HCT116 (cell line): ENCODE data around the gene OR7A5. TPM values are rescaled to one million over a fixed set of nuclear protein-coding genes. Genes with fewer than 3 reads are reported as not detected.
"Not testable (repeated sequence)": the region's sequence is repeated elsewhere in the genome, so short reads cannot be mapped to it uniquely, and the experiment has no call there.

Experiments used
- ATAC-seq: fragments of 200-7000 bp; cut with Tn5 transposase; 2 replicates; pipeline ENCODE4 v1.9.1; 2020; ENCODE audit warnings: mild to moderate bottlenecking, moderate library complexity
- BruUV-seq: library from RNA; stranded (reverse); fragments of 400-500 nt; replicated peaks from 2 replicates; lab custom pipeline; 2021; lab: Mats Ljungman, UMichigan
- CTCF ChIA-PET: fragments of 300-600 bp; sonication (Branson Sonifier 250); formaldehyde crosslinking; loops from one replicate; lab custom pipeline; 2021; ENCODE audit warnings: antibody characterized with exemption; lab: Charles Lee
- POLR2A ChIA-PET: fragments of 300-600, 350-600 bp; sonication (Branson Sonifier 250); formaldehyde crosslinking; loops from one replicate; lab custom pipeline; 2021; ENCODE audit warnings: antibody characterized with exemption; lab: Charles Lee
- RAD21 ChIA-PET, 2 experiments: fragments of 300-600 bp; sonication (Branson Sonifier 250); formaldehyde crosslinking; loops; one replicate each; lab custom pipeline; 2023; ENCODE audit warnings: low total read pairs in 2 of 2; ENCODE audit not compliant: uncharacterized antibody in 2 of 2, unreplicated experiment in 2 of 2, low non-redundant PET in 1 of 2; lab: Charles Lee
- DNase-seq: peaks from one replicate; pipeline ENCODE4 v3.0.0-alpha.2; 2010; ENCODE audit warnings: low read depth, low spot score
- H2AFZ ChIP-seq: fragments of 200-600 bp; shearing (Covaris generic), sonication (generic); 2 replicates; pipeline ENCODE4 v1.6.1; 2017; ENCODE audit warnings: low read depth, mixed run types, mixed read lengths, antibody characterized with exemption, low read length; ENCODE audit not compliant: poor library complexity, severe bottlenecking
- H3K27ac ChIP-seq: 2 replicates; pipeline ENCODE4 v1.5.1; 2012; ENCODE audit warnings: low read depth, low read length
- H3K27me3 ChIP-seq: fragments of 200-600 bp; sonication (generic); 2 replicates; pipeline ENCODE4 v1.6.1; 2016; ENCODE audit warnings: mixed run types, low read length, mixed read lengths; ENCODE audit not compliant: insufficient read depth
- H3K36me3 ChIP-seq, 2 experiments: fragments of 200-500 bp in 1 of 2; fragments of 200-600 bp in 1 of 2; sonication (Bioruptor generic) in 1 of 2; sonication (generic) in 1 of 2; 2 replicates each; pipeline versions ENCODE4 v1.5.1 to v1.6.1; 2014 to 2016; ENCODE audit warnings: low read length in 2 of 2, inconsistent platforms in 1 of 2, mixed read lengths in 1 of 2, mixed run types in 1 of 2; ENCODE audit not compliant: insufficient read depth in 2 of 2, control insufficient read depth in 1 of 2
- H3K4me1 ChIP-seq, 2 experiments: fragments of 200-600 bp in 1 of 2; sonication (generic) in 1 of 2; 2 replicates each; pipeline versions ENCODE4 v1.5.1 to v1.6.1; 2012 to 2017; ENCODE audit warnings: low read length in 2 of 2, inconsistent platforms in 1 of 2, mild to moderate bottlenecking in 1 of 2, mixed read lengths in 1 of 2, mixed run types in 1 of 2, moderate library complexity in 1 of 2; ENCODE audit not compliant: insufficient read depth in 2 of 2, control insufficient read depth in 1 of 2
- H3K4me2 ChIP-seq: fragments of 200-600 bp; sonication (generic); 2 replicates; pipeline ENCODE4 v1.6.1; 2017; ENCODE audit warnings: mixed run types, low read length, mixed read lengths
- H3K4me3 ChIP-seq, 2 experiments: fragments of 200-600 bp in 1 of 2; sonication (generic) in 1 of 2; replicated peaks in 1 of 2; 2 replicates each; pipeline ENCODE4 v1.5.1; 2011 to 2016; ENCODE audit warnings: low read length in 2 of 2, control low read depth in 1 of 2, low read depth in 1 of 2, mild to moderate bottlenecking in 1 of 2, mixed read lengths in 1 of 2, mixed run types in 1 of 2
- H3K79me2 ChIP-seq: fragments of 200-600 bp; sonication (generic); 2 replicates; pipeline ENCODE4 v1.6.1; 2017; ENCODE audit warnings: mild to moderate bottlenecking, mixed run types, low read length, moderate library complexity, mixed read lengths; ENCODE audit not compliant: insufficient read depth
- H3K9ac ChIP-seq: fragments of 200-600 bp; sonication (generic); 2 replicates; pipeline ENCODE4 v1.6.1; 2016; ENCODE audit warnings: low read length, mixed read lengths
- H3K9me2 ChIP-seq: fragments of 200-600 bp; sonication (generic), shearing (Covaris generic); 2 replicates; pipeline ENCODE4 v1.6.1; 2017; ENCODE audit warnings: mixed run types, mild to moderate bottlenecking, moderate library complexity; ENCODE audit not compliant: insufficient read depth
- H3K9me3 ChIP-seq, 2 experiments: fragments of 200-500 bp in 1 of 2; fragments of 200-600 bp in 1 of 2; sonication (Bioruptor generic) in 1 of 2; sonication (generic) in 1 of 2; 2 replicates each; pipeline ENCODE4 v1.6.1; 2014 to 2017; ENCODE audit warnings: low read length in 2 of 2, mixed read lengths in 2 of 2, inconsistent platforms in 1 of 2, low read depth in 1 of 2, mild to moderate bottlenecking in 1 of 2, mixed run types in 1 of 2, moderate library complexity in 1 of 2; ENCODE audit not compliant: control insufficient read depth in 1 of 2, insufficient read depth in 1 of 2
- H4K20me1 ChIP-seq: fragments of 200-600 bp; sonication (generic), shearing (Covaris generic); 2 replicates; pipeline ENCODE4 v1.6.1; 2017; ENCODE audit warnings: mixed run types, mild to moderate bottlenecking, moderate library complexity; ENCODE audit not compliant: insufficient read depth
- CTCF ChIP-seq, 3 experiments: fragments of 200-600 bp in 1 of 3; sonication (generic) in 1 of 3; IDR thresholded peaks in 2 of 3; conservative IDR thresholded peaks in 1 of 3; 2 replicates each; pipeline ENCODE4 v1.5.1; 2012 to 2017; ENCODE audit warnings: low read depth in 2 of 3, low read length in 2 of 3, antibody characterized with exemption in 1 of 3, borderline replicate concordance in 1 of 3, control low read depth in 1 of 3, mild to moderate bottlenecking in 1 of 3, mixed read lengths in 1 of 3, mixed run types in 1 of 3, moderate library complexity in 1 of 3; ENCODE audit not compliant: insufficient read depth in 1 of 3
- EGR1 ChIP-seq: IDR thresholded peaks from 2 replicates; pipeline ENCODE4 v1.6.1; 2012; ENCODE audit warnings: low read depth
- EZH2phosphoT487 ChIP-seq: fragments of 200-600 bp; IDR thresholded peaks from 2 replicates; pipeline ENCODE4 v1.6.1; 2018; ENCODE audit warnings: antibody characterized with exemption, borderline replicate concordance
- JUND ChIP-seq: IDR thresholded peaks from 2 replicates; pipeline ENCODE4 v1.6.1; 2012
- SRF ChIP-seq: IDR thresholded peaks from 2 replicates; pipeline ENCODE4 v1.6.1; 2012; ENCODE audit warnings: low read depth
- TCF7L2 ChIP-seq: IDR thresholded peaks from 2 replicates; pipeline ENCODE4 v1.7.0; 2011; ENCODE audit warnings: borderline replicate concordance, inconsistent platforms; ENCODE audit not compliant: insufficient read depth, insufficient read length; ENCODE audit errors: extremely low read depth
- intact Hi-C: fragments of 100-400 bp; cut with micrococcal nuclease; formaldehyde crosslinking; loops from 2 replicates; pipeline ENCODE4 v1.10.0; 2022
- total RNA-seq: library from RNA; stranded (reverse); gene quantifications from one replicate; pipeline ENCODE4 v1.2.1, GENCODE V29; 2021; ENCODE audit not compliant: unreplicated experiment
- TF ChIP-seq, protein P1 (sequence below): IDR thresholded peaks from 2 replicates; pipeline ENCODE4 v1.6.1; 2012

OR7A5 gene
- total RNA-seq, 1 experiment from 2014 or later = not detected

DNA sequence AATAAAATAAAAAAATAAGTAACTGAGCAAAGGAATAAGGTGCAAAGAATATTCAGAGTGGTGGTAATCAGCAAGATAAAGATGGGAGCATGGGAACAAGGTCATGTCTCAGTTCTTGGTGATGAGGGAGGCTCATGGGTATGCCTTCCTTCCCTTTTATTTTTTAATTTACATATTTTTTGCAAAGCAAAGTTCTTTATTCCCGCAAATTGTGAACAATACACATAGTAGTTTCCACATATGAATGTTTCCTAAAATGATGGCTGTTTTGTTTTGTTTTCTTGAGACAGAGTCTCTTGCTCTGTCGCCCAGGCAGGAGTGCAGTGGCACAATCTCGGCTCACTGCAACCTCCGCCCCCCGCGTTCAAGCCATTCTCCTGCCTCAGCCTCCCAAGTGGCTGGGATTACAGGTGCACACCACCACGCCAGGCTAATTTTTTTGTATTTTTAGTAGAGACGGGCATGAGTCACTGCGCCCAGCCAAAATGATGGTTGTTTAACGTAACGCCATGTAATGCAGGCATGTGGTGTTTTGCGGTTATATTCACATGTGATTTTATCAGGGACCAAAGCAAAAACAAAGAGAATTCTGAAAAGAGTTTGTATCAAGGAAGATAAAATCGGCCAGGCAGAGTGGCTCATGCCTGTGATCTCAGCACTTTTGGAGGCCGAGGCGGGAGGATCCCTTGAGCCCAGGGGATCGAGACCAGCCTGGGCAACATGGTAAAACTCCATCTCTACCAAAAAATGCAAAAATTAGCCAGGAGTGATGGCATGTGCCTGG, 52.2 kb downstream of the OR7A5 start:
- Histone ChIP-seq H3K27me3 (no peaks in the 10 kb centered on the region), H3K9ac (no peak overlapping the region), H4K20me1 (no peaks in the 10 kb centered on the region), H3K4me2 (no peak overlapping the region), H3K27ac (no peak overlapping the region), H3K36me3 (no peaks in the 10 kb centered on the region), H2AFZ (no peak overlapping the region), H3K79me2 (no peaks in the 10 kb centered on the region), H3K9me3 (no peaks in the 10 kb centered on the region), H3K4me1 (peaks cover 14 to 24% of the 10 kb centered on the region in 2 experiments; a peak in 3 of 4 replicates), H3K4me3 (no peak overlapping the region), H3K9me2 (no peaks in the 10 kb centered on the region)
- intact Hi-C loops = no loop called here
- ChIA-PET POLR2A (no interaction called here), RAD21 (no interaction called here), CTCF (no interaction called here)
- no TSS peak for BruUV-seq
- ATAC-seq (no peak), DNase-seq (no peak)
- TF ChIP-seq JUND (no peak), EGR1 (no peak), TCF7L2 (no peak), SRF (no peak), EZH2phosphoT487 (no peak), CTCF (IDR thresholded peaks at IDR 0.05 in 2 of 3, conservative IDR thresholded peaks at IDR 0.05 in 1 of 3; ENCODE audit: borderline replicate concordance in 1 of 3, insufficient read depth in 1 of 3, low read depth in 2 of 3, low read length in 2 of 3) (no peak)
- TF ChIP-seq, protein P1, sequence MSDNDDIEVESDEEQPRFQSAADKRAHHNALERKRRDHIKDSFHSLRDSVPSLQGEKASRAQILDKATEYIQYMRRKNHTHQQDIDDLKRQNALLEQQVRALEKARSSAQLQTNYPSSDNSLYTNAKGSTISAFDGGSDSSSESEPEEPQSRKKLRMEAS = no peak

DNA sequence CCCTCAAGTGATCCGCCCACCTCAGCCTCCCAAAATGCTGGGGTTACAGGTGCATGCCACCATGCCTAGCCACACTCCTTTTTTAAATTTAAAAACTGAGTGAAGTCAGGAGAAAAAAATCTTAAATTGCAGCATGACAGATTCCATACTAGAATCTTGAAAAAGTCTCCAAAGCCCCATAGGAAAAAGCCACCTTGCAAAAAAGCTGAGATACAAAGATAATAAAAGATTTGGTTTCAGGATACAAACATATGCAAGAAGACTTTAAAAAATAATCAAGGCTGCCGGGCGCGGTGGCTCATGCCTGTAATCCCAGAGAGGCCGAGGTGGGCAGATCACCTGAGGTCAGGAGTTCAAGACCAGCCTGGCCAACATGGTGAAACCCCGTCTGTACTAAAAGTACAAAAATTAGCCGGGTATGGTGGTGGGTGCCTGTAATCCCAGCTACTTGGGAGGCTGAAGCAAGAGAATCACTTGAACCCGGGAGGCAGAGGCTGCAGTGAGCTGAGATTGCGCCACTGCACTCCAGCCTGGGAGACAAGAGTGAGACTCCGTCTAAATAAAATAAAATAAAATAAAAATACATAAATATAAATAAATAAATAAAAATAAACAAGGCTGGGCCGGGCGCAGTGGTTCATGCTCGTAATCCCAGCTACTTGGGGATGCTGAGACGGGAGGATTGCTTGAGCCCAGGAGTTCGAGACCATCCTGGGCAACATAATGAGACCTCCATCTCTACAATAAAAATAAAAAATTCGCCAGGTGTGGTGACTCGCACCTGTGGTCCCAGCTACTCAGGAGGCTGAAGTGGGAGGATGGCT, 53.1 kb downstream of the OR7A5 start:
- DNase-seq, H3K4me2 ChIP-seq, H2AFZ ChIP-seq, H3K27me3 ChIP-seq, H3K79me2 ChIP-seq, CTCF ChIA-PET, H3K9me2 ChIP-seq, H3K9ac ChIP-seq, BruUV-seq, RAD21 ChIA-PET, H3K36me3 ChIP-seq, H3K27ac ChIP-seq, ATAC-seq, POLR2A ChIA-PET, H4K20me1 ChIP-seq, H3K9me3 ChIP-seq, H3K4me3 ChIP-seq, intact Hi-C loops: not testable (repeated sequence)
- peaks cover 18 to 28% of the 10 kb centered on the region in 2 experiments; a peak in 3 of 4 replicates for H3K4me1 ChIP-seq

DNA sequence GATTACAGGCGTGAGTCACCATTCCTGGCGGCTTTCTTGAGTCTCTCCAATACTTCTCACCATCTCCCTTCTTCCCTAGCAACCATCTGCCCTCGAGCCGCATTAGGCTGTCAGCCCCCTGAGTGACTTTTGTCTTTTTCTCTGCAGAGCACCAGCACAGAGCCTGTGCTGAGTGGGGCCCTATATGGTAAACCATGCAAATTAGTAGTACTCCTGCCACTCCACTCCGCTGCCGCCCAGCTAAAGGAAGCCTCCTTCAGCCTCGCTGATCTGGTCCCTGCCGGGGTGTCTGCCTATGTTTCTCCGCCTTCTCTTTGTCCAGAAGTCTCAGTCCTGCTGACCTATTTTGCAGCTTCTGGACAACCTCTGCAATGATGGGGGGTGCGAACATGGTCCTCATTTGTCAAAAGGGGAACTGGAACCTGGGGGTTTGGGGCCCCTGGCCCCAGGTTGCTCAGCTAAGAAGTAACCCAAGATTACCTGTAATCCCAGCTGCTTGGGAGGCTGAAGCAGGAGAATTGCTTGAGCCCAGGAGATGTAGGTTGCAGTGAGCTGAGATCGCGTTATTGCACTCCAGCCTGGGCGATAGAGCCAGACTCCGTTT, 54.3 kb downstream of the OR7A5 start:
- DNase-seq, H3K4me2 ChIP-seq, RAD21 ChIA-PET, H3K36me3 ChIP-seq, H3K9ac ChIP-seq, H3K27me3 ChIP-seq, BruUV-seq, H3K9me3 ChIP-seq, H3K27ac ChIP-seq, ATAC-seq, H3K4me3 ChIP-seq, H3K9me2 ChIP-seq, H3K79me2 ChIP-seq, H2AFZ ChIP-seq, intact Hi-C loops, H4K20me1 ChIP-seq: not testable (repeated sequence)
- CTCF ChIA-PET = interaction anchor here (0.7 kb wide), 1 partner anchor 95 kb away, joined by 3 read pairs; no protein-coding TSS in a partner anchor
- H3K4me1 ChIP-seq = peaks cover 11 to 21% of the 10 kb centered on the region in 2 experiments; a peak in 3 of 4 replicates
- POLR2A ChIA-PET = interaction anchor here (0.7 kb wide), 1 partner anchor 376 kb away, joined by 3 read pairs; no protein-coding TSS in a partner anchor
